ENCODE measurements around the gene TBC1D9.

Gene TBC1D9

DNA sequence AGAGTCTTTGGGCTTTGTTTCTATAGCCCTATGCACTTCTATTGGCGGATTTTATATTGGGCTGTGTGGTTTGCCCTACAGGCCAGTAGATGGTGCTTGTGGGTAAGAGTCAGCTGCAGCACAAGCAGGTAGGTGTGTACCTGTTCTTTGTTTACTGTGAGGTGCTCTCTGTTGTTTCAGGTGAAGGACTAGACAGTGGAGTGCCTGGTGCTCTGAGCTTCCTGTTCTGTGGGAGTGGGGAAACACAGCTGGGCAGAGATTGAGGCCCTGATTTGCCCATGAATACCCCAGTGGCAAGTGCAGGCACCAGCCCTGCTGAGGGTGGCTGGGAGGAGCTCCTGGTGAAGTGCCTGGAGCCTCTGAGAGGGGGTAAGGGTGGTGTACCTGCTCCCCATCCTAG, 161.1 kb downstream of the TBC1D9 start:
- Histone ChIP-seq H3K9me3 (ENCODE audit: insufficient read depth, low read depth, low read length) (no peaks in the 10 kb centered on the region), H3K36me3 (ENCODE audit: insufficient read depth, low read length) (no peaks in the 10 kb centered on the region), H3F3A (ENCODE audit: low read depth) (no peaks in the 10 kb centered on the region), H2AFZ (ENCODE audit: low read length) (peak overlapping the region; percentile 10; the same call in 1 of the 2 replicates), H3K4me1 (ENCODE audit: insufficient read depth, low read length, poor library complexity, severe bottlenecking) (no peaks in the 10 kb centered on the region), H3K79me2 (ENCODE audit: insufficient read depth, low read length) (no peaks in the 10 kb centered on the region), H3K9ac (ENCODE audit: low read depth, low read length, poor library complexity, severe bottlenecking) (no peak overlapping the region), H3K9me2 (replicated peaks; ENCODE audit: low read depth, low read length) (no peaks in the 10 kb centered on the region), H3K4me3 (ENCODE audit: low read length, poor library complexity, severe bottlenecking) (no peak overlapping the region), H4K20me1 (ENCODE audit: insufficient read depth, low read length, poor library complexity, severe bottlenecking) (no peaks in the 10 kb centered on the region), H3K27me3 (ENCODE audit: insufficient read depth, low read length, poor library complexity, severe bottlenecking) (peaks cover 13% of the 10 kb centered on the region), H3K4me2 (ENCODE audit: low read depth, low read length, poor library complexity, severe bottlenecking) (no peak overlapping the region)
- TF ChIP-seq, protein P1, sequence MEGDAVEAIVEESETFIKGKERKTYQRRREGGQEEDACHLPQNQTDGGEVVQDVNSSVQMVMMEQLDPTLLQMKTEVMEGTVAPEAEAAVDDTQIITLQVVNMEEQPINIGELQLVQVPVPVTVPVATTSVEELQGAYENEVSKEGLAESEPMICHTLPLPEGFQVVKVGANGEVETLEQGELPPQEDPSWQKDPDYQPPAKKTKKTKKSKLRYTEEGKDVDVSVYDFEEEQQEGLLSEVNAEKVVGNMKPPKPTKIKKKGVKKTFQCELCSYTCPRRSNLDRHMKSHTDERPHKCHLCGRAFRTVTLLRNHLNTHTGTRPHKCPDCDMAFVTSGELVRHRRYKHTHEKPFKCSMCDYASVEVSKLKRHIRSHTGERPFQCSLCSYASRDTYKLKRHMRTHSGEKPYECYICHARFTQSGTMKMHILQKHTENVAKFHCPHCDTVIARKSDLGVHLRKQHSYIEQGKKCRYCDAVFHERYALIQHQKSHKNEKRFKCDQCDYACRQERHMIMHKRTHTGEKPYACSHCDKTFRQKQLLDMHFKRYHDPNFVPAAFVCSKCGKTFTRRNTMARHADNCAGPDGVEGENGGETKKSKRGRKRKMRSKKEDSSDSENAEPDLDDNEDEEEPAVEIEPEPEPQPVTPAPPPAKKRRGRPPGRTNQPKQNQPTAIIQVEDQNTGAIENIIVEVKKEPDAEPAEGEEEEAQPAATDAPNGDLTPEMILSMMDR (conservative IDR thresholded peaks at IDR 0.05; ENCODE audit: low read length) = peak; percentile 81
- no peak for TF ChIP-seq EZH2phosphoT487 (IDR thresholded peaks at IDR 0.05; ENCODE audit: borderline replicate concordance)

DNA sequence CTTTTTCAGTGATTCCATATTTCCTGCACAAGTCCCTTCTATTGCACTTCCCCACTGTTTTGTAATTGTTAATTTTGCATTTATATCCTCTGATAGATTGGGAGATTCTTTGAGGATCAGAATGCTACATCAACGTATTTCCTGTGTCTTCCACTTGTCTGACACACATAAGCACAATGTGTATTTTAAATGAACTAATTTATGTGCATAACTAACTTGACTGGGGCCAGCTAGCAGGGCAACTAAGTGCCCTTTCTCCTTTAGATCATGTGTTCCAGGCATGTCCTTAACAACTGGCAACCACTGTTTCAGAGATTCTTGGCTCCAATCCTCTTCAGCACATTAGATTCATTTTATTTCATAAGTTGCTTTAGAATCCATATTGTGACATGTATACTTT, 171.7 kb downstream of the TBC1D9 start:
- Histone ChIP-seq H3K27me3 (ENCODE audit: insufficient read depth, low read length, poor library complexity, severe bottlenecking) (no peaks in the 10 kb centered on the region), H3K9ac (ENCODE audit: low read depth, low read length, poor library complexity, severe bottlenecking) (no peak overlapping the region), H3K9me3 (ENCODE audit: insufficient read depth, low read depth, low read length) (no peaks in the 10 kb centered on the region), H3K9me2 (replicated peaks; ENCODE audit: low read depth, low read length) (no peaks in the 10 kb centered on the region), H3K79me2 (ENCODE audit: insufficient read depth, low read length) (no peaks in the 10 kb centered on the region), H3K4me1 (ENCODE audit: insufficient read depth, low read length, poor library complexity, severe bottlenecking) (no peaks in the 10 kb centered on the region), H3K36me3 (ENCODE audit: insufficient read depth, low read length) (no peaks in the 10 kb centered on the region), H3K4me3 (ENCODE audit: low read length, poor library complexity, severe bottlenecking) (no peak overlapping the region), H3K4me2 (ENCODE audit: low read depth, low read length, poor library complexity, severe bottlenecking) (no peak overlapping the region), H2AFZ (ENCODE audit: low read length) (no peak overlapping the region), H4K20me1 (ENCODE audit: insufficient read depth, low read length, poor library complexity, severe bottlenecking) (no peaks in the 10 kb centered on the region), H3F3A (ENCODE audit: low read depth) (no peaks in the 10 kb centered on the region)
- TF ChIP-seq EZH2phosphoT487 (IDR thresholded peaks at IDR 0.05; ENCODE audit: borderline replicate concordance) = no peak

DNA sequence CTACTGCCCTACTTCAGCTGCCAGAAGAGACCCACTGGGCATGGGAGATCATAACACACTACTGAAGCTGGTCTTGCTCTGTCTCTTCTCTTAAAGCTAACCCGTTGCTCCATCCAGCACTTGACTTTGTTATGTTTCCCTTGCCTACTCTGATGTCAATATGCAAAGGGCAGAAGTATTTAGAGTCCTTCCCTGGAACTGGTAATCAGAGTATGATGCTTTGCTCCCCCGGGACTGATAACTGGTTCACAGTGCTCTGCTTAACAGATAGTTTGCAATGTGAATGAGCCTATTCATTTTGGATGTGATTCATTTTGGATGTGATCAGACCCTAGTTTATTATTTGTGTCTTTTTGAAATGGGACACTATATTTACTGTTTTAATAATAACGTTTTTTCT, 175.1 kb downstream of the TBC1D9 start:
- TF ChIP-seq, protein P1 (conservative IDR thresholded peaks at IDR 0.05; ENCODE audit: low read length) = no peak
- no peak for TF ChIP-seq EZH2phosphoT487 (IDR thresholded peaks at IDR 0.05; ENCODE audit: borderline replicate concordance)
- no peaks in the 10 kb centered on the region for H3K9me2 ChIP-seq (replicated peaks; ENCODE audit: low read depth, low read length)
- H3K27me3 ChIP-seq (ENCODE audit: insufficient read depth, low read length, poor library complexity, severe bottlenecking) = no peaks in the 10 kb centered on the region
- no peak overlapping the region for H2AFZ ChIP-seq (ENCODE audit: low read length)
- H3K4me3 ChIP-seq (ENCODE audit: low read length, poor library complexity, severe bottlenecking) = no peak overlapping the region
- H3K9ac ChIP-seq (ENCODE audit: low read depth, low read length, poor library complexity, severe bottlenecking) = no peak overlapping the region
- H3K79me2 ChIP-seq (ENCODE audit: insufficient read depth, low read length) = no peaks in the 10 kb centered on the region
- no peak overlapping the region for H3K4me2 ChIP-seq (ENCODE audit: low read depth, low read length, poor library complexity, severe bottlenecking)
- no peaks in the 10 kb centered on the region for H4K20me1 ChIP-seq (ENCODE audit: insufficient read depth, low read length, poor library complexity, severe bottlenecking)
- no peaks in the 10 kb centered on the region for H3K9me3 ChIP-seq (ENCODE audit: insufficient read depth, low read depth, low read length)
- H3K4me1 ChIP-seq (ENCODE audit: insufficient read depth, low read length, poor library complexity, severe bottlenecking) = no peaks in the 10 kb centered on the region
- H3K36me3 ChIP-seq (ENCODE audit: insufficient read depth, low read length) = no peaks in the 10 kb centered on the region
- no peaks in the 10 kb centered on the region for H3F3A ChIP-seq (ENCODE audit: low read depth)

DNA sequence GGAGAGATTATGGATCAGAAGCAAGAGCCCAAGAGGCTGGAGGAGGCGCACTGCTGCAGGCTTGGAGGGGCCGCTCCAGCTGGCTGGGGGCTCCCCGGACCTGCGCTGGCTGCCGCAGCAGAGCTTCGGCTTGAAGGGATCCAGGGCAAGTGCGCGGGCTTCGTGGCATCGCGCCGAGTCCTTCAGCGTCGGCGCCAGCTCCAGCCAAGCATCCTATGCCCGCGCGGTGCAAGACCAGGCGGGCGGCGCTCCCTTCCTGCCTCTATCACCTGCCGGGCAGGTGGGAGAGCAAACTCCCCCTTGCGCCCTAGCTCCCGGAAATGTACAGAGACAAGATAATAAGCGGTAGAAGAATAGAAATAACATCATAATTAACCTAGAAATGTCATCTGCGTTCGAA, 176.9 kb downstream of the TBC1D9 start:
- H2AFZ ChIP-seq (ENCODE audit: low read length) = no peak overlapping the region
- H3K79me2 ChIP-seq (ENCODE audit: insufficient read depth, low read length) = no peaks in the 10 kb centered on the region
- H3F3A ChIP-seq (ENCODE audit: low read depth) = no peaks in the 10 kb centered on the region
- no peak overlapping the region for H3K4me2 ChIP-seq (ENCODE audit: low read depth, low read length, poor library complexity, severe bottlenecking)
- no peaks in the 10 kb centered on the region for H3K9me3 ChIP-seq (ENCODE audit: insufficient read depth, low read depth, low read length)
- H3K4me1 ChIP-seq (ENCODE audit: insufficient read depth, low read length, poor library complexity, severe bottlenecking) = no peaks in the 10 kb centered on the region
- no peaks in the 10 kb centered on the region for H3K36me3 ChIP-seq (ENCODE audit: insufficient read depth, low read length)
- no peak overlapping the region for H3K9ac ChIP-seq (ENCODE audit: low read depth, low read length, poor library complexity, severe bottlenecking)
- H3K9me2 ChIP-seq (replicated peaks; ENCODE audit: low read depth, low read length) = no peaks in the 10 kb centered on the region
- H3K4me3 ChIP-seq (ENCODE audit: low read length, poor library complexity, severe bottlenecking) = no peak overlapping the region
- no peaks in the 10 kb centered on the region for H3K27me3 ChIP-seq (ENCODE audit: insufficient read depth, low read length, poor library complexity, severe bottlenecking)
- TF ChIP-seq, protein P1 (conservative IDR thresholded peaks at IDR 0.05; ENCODE audit: low read length) = no peak
- no peak for TF ChIP-seq EZH2phosphoT487 (IDR thresholded peaks at IDR 0.05; ENCODE audit: borderline replicate concordance)
- no peaks in the 10 kb centered on the region for H4K20me1 ChIP-seq (ENCODE audit: insufficient read depth, low read length, poor library complexity, severe bottlenecking)

Measured in Loucy (cell line).